IMR-90 (cell line): ENCODE data around the gene IGFBP5. TPM values are rescaled to one million over a fixed set of nuclear protein-coding genes. Genes with fewer than 3 reads are reported as not detected.

Experiments used
- ATAC-seq: fragments of 200-7000 bp; cut with Tn5 transposase; 2 replicates; pipeline ENCODE4 v1.9.1; 2020; ENCODE audit warnings: low read depth, mild to moderate bottlenecking, moderate library complexity
- BruUV-seq: library from RNA; stranded (reverse); fragments of 400-500 nt; replicated peaks from 2 replicates; lab custom pipeline; 2021; lab: Mats Ljungman, UMichigan
- CTCF ChIA-PET: fragments of 300-600 bp; formaldehyde crosslinking; extraction: SDS; loops from one replicate; lab custom pipeline; 2021; ENCODE audit warnings: antibody characterized with exemption; lab: Yijun Ruan, JAX
- POLR2A ChIA-PET: fragments of 300-600 bp; sonication (Branson Sonifier 250); formaldehyde crosslinking; loops from one replicate; lab custom pipeline; 2022; ENCODE audit warnings: antibody characterized with exemption; ENCODE audit not compliant: unreplicated experiment; lab: Charles Lee
- DNase-seq: peaks from one replicate; pipeline ENCODE4 v3.0.0; 2013
- H2AFZ ChIP-seq: replicated peaks from 2 replicates; pipeline ENCODE3; 2013; ENCODE audit warnings: low read length, mild to moderate bottlenecking; ENCODE audit not compliant: poor library complexity
- H2AK5ac ChIP-seq: 2 replicates; pipeline ENCODE4 v1.6.1; 2013; ENCODE audit warnings: low read depth, low read length, inconsistent platforms
- H2AK9ac ChIP-seq: replicated peaks from 2 replicates; pipeline ENCODE3; 2013; ENCODE audit warnings: mild to moderate bottlenecking, low read depth, low read length, moderate library complexity; ENCODE audit not compliant: poor library complexity
- H2BK120ac ChIP-seq: 2 replicates; pipeline ENCODE4 v1.6.1; 2013; ENCODE audit warnings: low read depth, low read length, inconsistent platforms
- H2BK15ac ChIP-seq: 3 replicates; pipeline ENCODE4 v1.6.1; 2013; ENCODE audit warnings: low read depth, low read length, inconsistent platforms
- H2BK20ac ChIP-seq: 2 replicates; pipeline ENCODE4 v1.6.1; 2013; ENCODE audit warnings: low read depth, mild to moderate bottlenecking, inconsistent platforms, low read length, moderate library complexity
- H2BK5ac ChIP-seq: 2 replicates; pipeline ENCODE4 v1.6.1; 2013; ENCODE audit warnings: mild to moderate bottlenecking, low read depth, low read length, inconsistent platforms; ENCODE audit not compliant: poor library complexity, severe bottlenecking
- H3K14ac ChIP-seq: replicated peaks from 2 replicates; pipeline ENCODE4 v1.6.1; 2013; ENCODE audit warnings: low read depth, low read length, inconsistent platforms
- H3K18ac ChIP-seq: 2 replicates; pipeline ENCODE4 v1.6.1; 2013; ENCODE audit warnings: low read depth, low read length, control low read depth
- H3K23ac ChIP-seq: 2 replicates; pipeline ENCODE4 v1.6.1; 2013; ENCODE audit warnings: low read depth, low read length, inconsistent platforms
- H3K27ac ChIP-seq: 2 replicates; pipeline ENCODE4 v1.5.1; 2013; ENCODE audit warnings: mild to moderate bottlenecking, control low read depth, low read length; ENCODE audit not compliant: insufficient read depth
- H3K27me3 ChIP-seq: 2 replicates; pipeline ENCODE4 v1.6.1; 2013; ENCODE audit warnings: low read length; ENCODE audit not compliant: control insufficient read depth, insufficient read depth
- H3K36me3 ChIP-seq: 2 replicates; pipeline ENCODE4 v1.6.1; 2013; ENCODE audit warnings: low read length, mixed read lengths; ENCODE audit not compliant: control insufficient read depth, insufficient read depth
- H3K4ac ChIP-seq: 2 replicates; pipeline ENCODE4 v1.6.1; 2013; ENCODE audit warnings: low read depth, low read length, inconsistent platforms
- H3K4me1 ChIP-seq: 2 replicates; pipeline ENCODE4 v1.6.1; 2013; ENCODE audit warnings: low read length, mixed read lengths; ENCODE audit not compliant: control insufficient read depth, insufficient read depth
- H3K4me2 ChIP-seq: 2 replicates; pipeline ENCODE4 v1.6.1; 2013; ENCODE audit warnings: low read depth, mild to moderate bottlenecking, control low read depth, low read length, moderate library complexity
- H3K4me3 ChIP-seq: 2 replicates; pipeline ENCODE4 v1.5.1; 2013; ENCODE audit warnings: low read depth, mild to moderate bottlenecking, control low read depth, low read length, moderate library complexity; ENCODE audit not compliant: insufficient read depth
- H3K56ac ChIP-seq: 2 replicates; pipeline ENCODE4 v1.6.1; 2013; ENCODE audit warnings: low read length, inconsistent platforms; ENCODE audit not compliant: insufficient read depth; ENCODE audit errors: extremely low read depth
- H3K79me1 ChIP-seq, 2 experiments: 2 replicates each; pipeline ENCODE4 v1.6.1; 2013; ENCODE audit warnings: low read length in 2 of 2, inconsistent platforms in 1 of 2, low read depth in 1 of 2
- H3K9ac ChIP-seq: 2 replicates; pipeline ENCODE4 v1.6.1; 2013; ENCODE audit warnings: low read depth, low read length, control low read depth
- H3K9me1 ChIP-seq: 2 replicates; pipeline ENCODE4 v1.6.1; 2013; ENCODE audit warnings: low read length, inconsistent platforms; ENCODE audit not compliant: insufficient read depth
- H3K9me3 ChIP-seq: 2 replicates; pipeline ENCODE4 v1.6.1; 2013; ENCODE audit warnings: low read length; ENCODE audit not compliant: control insufficient read depth, insufficient read depth
- H4K20me1 ChIP-seq: 2 replicates; pipeline ENCODE4 v1.6.1; 2013; ENCODE audit warnings: low read length, inconsistent platforms; ENCODE audit not compliant: insufficient read depth
- H4K5ac ChIP-seq: 2 replicates; pipeline ENCODE4 v1.6.1; 2013; ENCODE audit warnings: mild to moderate bottlenecking, low read depth, low read length, control low read depth
- H4K8ac ChIP-seq, 2 experiments: 2 replicates each; pipeline ENCODE4 v1.6.1; 2013; ENCODE audit warnings: low read depth in 2 of 2, low read length in 2 of 2, control low read depth in 1 of 2, inconsistent platforms in 1 of 2
- H4K91ac ChIP-seq: 2 replicates; pipeline ENCODE4 v1.6.1; 2013; ENCODE audit warnings: low read depth, low read length, inconsistent platforms; ENCODE audit not compliant: insufficient read depth
- BHLHE40 ChIP-seq: fragments of 150-350 bp; IDR thresholded peaks from 2 replicates; pipeline ENCODE4 v1.6.1; 2016; ENCODE audit warnings: mild to moderate bottlenecking, low read depth, low read length
- CEBPB ChIP-seq: IDR thresholded peaks from 2 replicates; pipeline ENCODE4 v1.6.1; 2012; ENCODE audit warnings: low read depth, low read length, improper control_type of control experiment
- CHD1 ChIP-seq: IDR thresholded peaks from 2 replicates; pipeline ENCODE4 v1.6.1; 2012; ENCODE audit warnings: low read depth, low read length, improper control_type of control experiment
- CTCF ChIP-seq: conservative IDR thresholded peaks from 2 replicates; pipeline ENCODE4 v1.5.1; 2012; ENCODE audit warnings: mild to moderate bottlenecking, low read depth, low read length, improper control_type of control experiment
- ELK1 ChIP-seq: fragments of 150-350 bp; IDR thresholded peaks from 2 replicates; pipeline ENCODE4 v1.6.1; 2016; ENCODE audit warnings: low read depth, mild to moderate bottlenecking, low read length, moderate library complexity, borderline replicate concordance
- FOS ChIP-seq: fragments of 150-350 bp; IDR thresholded peaks from 2 replicates; pipeline ENCODE4 v1.6.1; 2016; ENCODE audit warnings: low read depth, low read length
- MAFK ChIP-seq: IDR thresholded peaks from 2 replicates; pipeline ENCODE4 v1.6.1; 2012; ENCODE audit warnings: low read depth, low read length, improper control_type of control experiment
- MAZ ChIP-seq: IDR thresholded peaks from 2 replicates; pipeline ENCODE4 v1.6.1; 2012; ENCODE audit warnings: low read depth, mild to moderate bottlenecking, low read length, improper control_type of control experiment, moderate library complexity, borderline replicate concordance
- MXI1 ChIP-seq: IDR thresholded peaks from 2 replicates; pipeline ENCODE4 v1.6.1; 2012; ENCODE audit warnings: low read depth, mild to moderate bottlenecking, low read length, moderate library complexity, borderline replicate concordance
- NFE2L2 ChIP-seq: fragments of 150-350 bp; IDR thresholded peaks from 2 replicates; pipeline ENCODE4 v1.6.1; 2016; ENCODE audit warnings: low read depth, mild to moderate bottlenecking, low read length
- POLR2A ChIP-seq: IDR thresholded peaks from 2 replicates; pipeline ENCODE4 v1.6.1; 2012; ENCODE audit warnings: mild to moderate bottlenecking, low read depth, low read length
- RAD21 ChIP-seq: IDR thresholded peaks from 2 replicates; pipeline ENCODE4 v1.6.1; 2012; ENCODE audit warnings: low read length, improper control_type of control experiment
- RCOR1 ChIP-seq: IDR thresholded peaks from 2 replicates; pipeline ENCODE4 v1.6.1; 2012; ENCODE audit warnings: mild to moderate bottlenecking, low read length, improper control_type of control experiment; ENCODE audit not compliant: insufficient replicate concordance
- RFX5 ChIP-seq: IDR thresholded peaks from 2 replicates; pipeline ENCODE4 v1.8.0; 2012; ENCODE audit warnings: low read depth, mild to moderate bottlenecking, low read length, moderate library complexity
- SMC3 ChIP-seq: fragments of 150-350 bp; IDR thresholded peaks from 2 replicates; pipeline ENCODE4 v1.6.1; 2016; ENCODE audit warnings: low read depth, mild to moderate bottlenecking, antibody characterized with exemption, low read length, moderate library complexity
- USF2 ChIP-seq: fragments of 150-350 bp; IDR thresholded peaks from 2 replicates; pipeline ENCODE4 v1.6.1; 2017; ENCODE audit warnings: mild to moderate bottlenecking, antibody characterized with exemption, low read length, low read depth
- WGBS, 2 experiments: methylation state at CpG; one replicate each; pipeline versions ENCODE4 v1.1.5 to v1.1.7; 2013; ENCODE audit warnings: missing lambda C conversion rate in 2 of 2; ENCODE audit not compliant: insufficient read length in 1 of 2; ENCODE audit errors: extremely low coverage in 2 of 2; 5-methylcytosine and 5-hydroxymethylcytosine counted together
- dilution Hi-C: fragments of 300-500 bp; cut with HindIII; formaldehyde crosslinking; loops from one replicate; pipeline ENCODE4 v1.14.3; 2018; ENCODE audit warnings: low sequenced_read_pairs; ENCODE audit not compliant: unreplicated experiment
- in situ Hi-C: fragments of 300-500 bp; cut with MboI; formaldehyde crosslinking; loops from 3 replicates; pipeline ENCODE4 v1.14.3; 2019; ENCODE audit warnings: low sequenced_read_pairs, inconsistent platforms, mixed read lengths
- intact Hi-C: fragments of 100-400 bp; cut with micrococcal nuclease; formaldehyde crosslinking; loops from 2 replicates; pipeline ENCODE4 v1.10.0; 2022
- polyA plus RNA-seq, 3 experiments: library from polyadenylated mRNA; depleted of rRNA; stranded (reverse); fragments of >200 nt; gene quantifications; 2 replicates each; pipeline ENCODE4 v1.2.3, GENCODE V29; 2012; ENCODE audit warnings: low replicate concordance in 1 of 3
- total RNA-seq: library from RNA; depleted of rRNA; stranded (reverse); fragments of >200 nt; gene quantifications from 2 replicates; pipeline ENCODE4 v1.2.3, GENCODE V29; 2012

Gene IGFBP5
- total and polyA plus RNA-seq, 2 of the 4 experiments (the other 2 are of a cell fraction), result 392 to 1,339 TPM

- Histone ChIP-seq H3K79me1 (no peaks in the 10 kb centered on the region), H3K4me1 (peaks cover 10% of the 10 kb centered on the region), H3K56ac (no peak overlapping the region), H2BK20ac (no peak overlapping the region), H3K27ac (no peak overlapping the region), H3K4me2 (no peak overlapping the region), H4K20me1 (no peaks in the 10 kb centered on the region), H4K8ac (no peak overlapping the region), H3K18ac (no peak overlapping the region), H3K14ac (no peak overlapping the region), H3K9ac (no peak overlapping the region), H3K9me1 (peaks cover 6% of the 10 kb centered on the region; the same call in 1 of the 2 replicates), H3K9me3 (no peaks in the 10 kb centered on the region), H3K23ac (no peak overlapping the region), H2AK9ac (no peak overlapping the region), H3K4ac (no peak overlapping the region), H3K4me3 (no peak overlapping the region), H4K91ac (no peak overlapping the region), H3K27me3 (no peaks in the 10 kb centered on the region), H2BK15ac (no peak overlapping the region), H2AFZ (peak overlapping the region; percentile 65), H3K36me3 (no peaks in the 10 kb centered on the region), H4K5ac (no peak overlapping the region), H2BK5ac (no peak overlapping the region), H2BK120ac (no peak overlapping the region), H2AK5ac (no peak overlapping the region)
- intact Hi-C loops (no loop called here), in situ Hi-C loops (no loop called here), dilution Hi-C loops (no loop called here)
- no TSS peak for BruUV-seq
- ChIA-PET POLR2A (no interaction called here), CTCF (no interaction called here)
- TF ChIP-seq CTCF (no peak), MAFK (no peak), BHLHE40 (no peak), MAZ (no peak), USF2 (no peak), FOS (no peak), CHD1 (no peak), SMC3 (no peak), NFE2L2 (no peak), RFX5 (no peak), POLR2A (no peak), ELK1 (no peak), RAD21 (no peak), MXI1 (no peak), RCOR1 (no peak), CEBPB (no peak)
- ATAC-seq (no peak), DNase-seq (no peak)
- 86% methylated on average over 1 of the region's 8 CpGs; no CpG with 5 or more reads in 1 of the 2 experiments for WGBS, 2 experiments
Measured at GRCh38 chr2:216717907-216718615, 22.7 kb upstream of the IGFBP5 start.
